RWPE1 (cell line): Measurements from ENCODE around the gene NR2F2.

ENCODE experiments used
- CTCF ChIA-PET: fragments of 350-600 bp; sonication (Branson Sonifier 250); formaldehyde crosslinking; extraction: SDS; loops from one replicate; lab custom pipeline; 2021; lab: Yijun Ruan, JAX
- POLR2A ChIA-PET: fragments of 400-600 bp; formaldehyde crosslinking; extraction: SDS; loops from one replicate; lab custom pipeline; 2020; ENCODE audit warnings: antibody characterized with exemption; ENCODE audit not compliant: low non-redundant PET; lab: Yijun Ruan, JAX
- DNase-seq: peaks from one replicate; pipeline ENCODE4 v3.0.0; 2012; ENCODE audit warnings: low spot score
- H3K27ac ChIP-seq: fragments of 450-650 bp; 2 replicates; pipeline ENCODE4 v1.5.1; 2017
- CTCF ChIP-seq: fragments of 450-650 bp; conservative IDR thresholded peaks from 2 replicates; pipeline ENCODE4 v1.5.1; 2017; ENCODE audit warnings: low read depth, mild to moderate bottlenecking

NR2F2 gene

GRCh38 chr15:96356494-96357455 is 26.3 kb downstream of the NR2F2 start:
- POLR2A ChIA-PET: no interaction called here
- DNase-seq: peak; percentile 74
- CTCF ChIA-PET: interaction anchor here (0.6 to 1.2 kb wide), 9 partner anchors 11 to 1120 kb away, joined by 3 to 6 read pairs (median 4); no protein-coding TSS in a partner anchor
- peak; percentile 99 for TF ChIP-seq CTCF
- H3K27ac ChIP-seq: peak overlapping the region; percentile 45

- no peak overlapping the region for H3K27ac ChIP-seq
- TF ChIP-seq CTCF: no peak
- no peak for DNase-seq
Measured at GRCh38 chr15:96358001-96358801, 27.7 kb downstream of the NR2F2 start.

GRCh38 chr15:96358821-96359615 is 28.5 kb downstream of the NR2F2 start:
- H3K27ac ChIP-seq: no peak overlapping the region
- POLR2A ChIA-PET: no interaction called here
- TF ChIP-seq CTCF: no peak
- CTCF ChIA-PET: interaction anchor here (0.6 to 0.7 kb wide), 2 partner anchors 133 to 1312 kb away, joined by 5 read pairs; no protein-coding TSS in a partner anchor
- DNase-seq: no peak

More at GRCh38 chr15:96358001-96358801, 27.7 kb downstream of the NR2F2 start:
- ChIA-PET CTCF (interaction anchor here (0.6 to 0.7 kb wide), 3 partner anchors 133 to 1311 kb away, joined by 3 to 5 read pairs (median 5); no protein-coding TSS in a partner anchor), POLR2A (no interaction called here)

GRCh38 chr15:96359616-96360521 is 29.4 kb downstream of the NR2F2 start:
- DNase-seq: no peak
- POLR2A ChIA-PET: no interaction called here
- CTCF ChIA-PET: interaction anchor here (0.7 to 0.9 kb wide), 2 partner anchors 112 to 1690 kb away, joined by 3 to 9 read pairs; no protein-coding TSS in a partner anchor
- TF ChIP-seq CTCF: no peak
- no peak overlapping the region for H3K27ac ChIP-seq

GRCh38 chr15:96360581-96361308 is 30.2 kb downstream of the NR2F2 start:
- no peak for DNase-seq
- H3K27ac ChIP-seq: no peak overlapping the region
- CTCF ChIA-PET: interaction anchor here (0.7 to 0.9 kb wide), 2 partner anchors 111 to 1691 kb away, joined by 3 to 9 read pairs; no protein-coding TSS in a partner anchor
- TF ChIP-seq CTCF: no peak
- POLR2A ChIA-PET: no interaction called here
